Peyer's patch (tissue), 4 donors: ENCODE data around the gene ZNF70.

Source experiments
- CTCF ChIP-seq, 6 experiments: fragments of 450-650 bp in 4 of 6; fragments of 200-600 bp in 2 of 6; sonication (generic) in 1 of 6; IDR thresholded peaks; one replicate each; pipeline ENCODE4 v1.5.1; 2017 to 2019; ENCODE audit warnings: antibody characterized with exemption in 6 of 6, mild to moderate bottlenecking in 3 of 6, moderate library complexity in 1 of 6
- POLR2A ChIP-seq, 2 donors: fragments of 450-650 bp; IDR thresholded peaks; one replicate each; pipeline ENCODE4 v1.5.1; 2017; ENCODE audit warnings: antibody characterized with exemption in 2 of 2, mild to moderate bottlenecking in 2 of 2, moderate library complexity in 2 of 2

DNA sequence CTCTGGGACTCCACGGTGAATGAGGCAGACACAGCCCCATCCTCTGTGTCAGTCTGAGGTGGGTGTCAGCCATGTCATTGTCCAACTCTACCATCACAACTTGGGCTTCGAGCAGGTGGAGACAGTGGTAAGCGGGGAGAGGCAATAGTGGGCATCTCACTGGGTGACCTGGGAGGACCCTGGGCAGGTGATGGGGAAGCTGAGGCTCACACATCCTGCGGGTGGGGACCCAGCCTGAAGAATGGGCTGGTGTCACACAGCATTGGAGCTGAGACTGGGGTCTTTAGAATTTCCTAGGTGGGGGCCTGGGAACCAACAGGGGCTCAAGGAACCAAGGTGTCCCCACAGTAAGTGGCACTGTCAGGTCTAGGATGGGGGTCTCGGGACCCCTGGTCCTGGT, 28.8 kb upstream of the ZNF70 start:
- TF ChIP-seq CTCF (IDR thresholded peaks at IDR 0.05) (no peak), POLR2A (IDR thresholded peaks at IDR 0.05) (no peak)
